Measurements from ENCODE around the gene PIGN. TPM values are rescaled to one million over a fixed set of nuclear protein-coding genes. Genes with fewer than 3 reads are reported as not detected.

Gene PIGN
- total RNA-seq, 2 experiments from 2014 or later: 24.9 to 28.1 TPM

DNA sequence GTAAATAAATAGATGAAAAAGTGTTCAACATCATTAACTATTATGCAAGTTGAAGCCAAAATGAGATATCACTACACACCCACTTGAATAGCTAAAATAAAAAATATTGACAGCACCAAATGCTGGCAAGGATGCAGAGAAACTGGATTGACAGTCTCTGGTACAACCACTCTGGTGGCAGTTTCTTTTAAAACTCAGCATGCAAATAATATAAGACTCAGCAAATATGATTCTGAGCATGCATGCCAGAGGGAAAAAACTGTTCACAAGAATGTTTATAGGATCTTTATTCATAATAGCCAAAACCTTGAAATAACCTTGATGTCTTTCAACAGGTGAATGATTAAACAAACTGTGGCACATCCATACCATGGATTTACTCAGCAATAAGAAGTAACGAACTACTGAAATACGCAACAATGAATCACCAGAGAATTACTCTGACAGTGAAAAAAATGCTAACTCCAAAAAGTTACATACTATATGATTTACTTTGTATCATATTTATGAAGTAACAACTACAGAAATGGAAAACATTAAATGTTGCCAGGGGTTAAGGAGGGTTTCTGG is 131.8 kb downstream of the PIGN start:
- ChIA-PET CTCF (no interaction called here), POLR2A (no interaction called here)

DNA sequence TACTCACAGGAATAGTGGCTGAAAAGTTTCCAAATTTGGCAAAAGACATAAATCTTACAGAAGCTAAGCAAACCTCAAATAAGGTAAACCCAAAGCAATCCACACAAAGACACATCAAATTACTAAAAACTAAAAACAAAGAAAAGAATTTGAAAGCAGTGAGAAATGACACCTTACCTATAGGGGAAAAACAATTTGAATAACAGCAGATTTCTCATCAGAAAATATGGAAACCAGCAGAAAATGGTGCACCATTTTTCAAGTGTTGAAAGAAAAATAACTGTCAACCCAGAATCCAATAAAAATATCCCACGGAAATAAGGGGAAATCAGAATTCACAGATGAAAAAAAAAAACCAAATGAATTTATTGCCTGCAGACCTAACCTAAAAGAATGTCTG is 138.6 kb downstream of the PIGN start:
- intact Hi-C loops (cut with micrococcal nuclease): no loop called here
- DNase-seq (no peak), ATAC-seq (no peak)
- no peak overlapping the region for H3K4me3 Mint-ChIP-seq
- POLR2A ChIA-PET: interaction anchor here (1.1 kb wide), 1 partner anchor 39 kb away, joined by 3 read pairs; no protein-coding TSS in a partner anchor
- no peak overlapping the region for H3K27ac Mint-ChIP-seq
- no peaks in the 10 kb centered on the region for H3K4me1 Mint-ChIP-seq (ENCODE audit: low read depth)
- peaks cover 9% of the 10 kb centered on the region for H3K36me3 Mint-ChIP-seq (ENCODE audit: low read depth)
- CTCF ChIA-PET: no interaction called here
- H3K9me3 Mint-ChIP-seq: peaks cover 10% of the 10 kb centered on the region
- H3K27me3 Mint-ChIP-seq: no peaks in the 10 kb centered on the region
- TF ChIP-seq, protein P1, sequence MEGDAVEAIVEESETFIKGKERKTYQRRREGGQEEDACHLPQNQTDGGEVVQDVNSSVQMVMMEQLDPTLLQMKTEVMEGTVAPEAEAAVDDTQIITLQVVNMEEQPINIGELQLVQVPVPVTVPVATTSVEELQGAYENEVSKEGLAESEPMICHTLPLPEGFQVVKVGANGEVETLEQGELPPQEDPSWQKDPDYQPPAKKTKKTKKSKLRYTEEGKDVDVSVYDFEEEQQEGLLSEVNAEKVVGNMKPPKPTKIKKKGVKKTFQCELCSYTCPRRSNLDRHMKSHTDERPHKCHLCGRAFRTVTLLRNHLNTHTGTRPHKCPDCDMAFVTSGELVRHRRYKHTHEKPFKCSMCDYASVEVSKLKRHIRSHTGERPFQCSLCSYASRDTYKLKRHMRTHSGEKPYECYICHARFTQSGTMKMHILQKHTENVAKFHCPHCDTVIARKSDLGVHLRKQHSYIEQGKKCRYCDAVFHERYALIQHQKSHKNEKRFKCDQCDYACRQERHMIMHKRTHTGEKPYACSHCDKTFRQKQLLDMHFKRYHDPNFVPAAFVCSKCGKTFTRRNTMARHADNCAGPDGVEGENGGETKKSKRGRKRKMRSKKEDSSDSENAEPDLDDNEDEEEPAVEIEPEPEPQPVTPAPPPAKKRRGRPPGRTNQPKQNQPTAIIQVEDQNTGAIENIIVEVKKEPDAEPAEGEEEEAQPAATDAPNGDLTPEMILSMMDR (IDR thresholded peaks at IDR 0.05): no peak

More for the DNA sequence above, 131.8 kb downstream of the PIGN start:
- intact Hi-C loops (cut with micrococcal nuclease): no loop called here
- ATAC-seq: no peak
- TF ChIP-seq, protein P1 (IDR thresholded peaks at IDR 0.05): no peak
- H3K36me3 Mint-ChIP-seq (ENCODE audit: low read depth): peaks cover 23% of the 10 kb centered on the region
- no peak overlapping the region for H3K4me3 Mint-ChIP-seq
- H3K9me3 Mint-ChIP-seq: peaks cover 7% of the 10 kb centered on the region
- H3K27me3 Mint-ChIP-seq: no peaks in the 10 kb centered on the region
- H3K4me1 Mint-ChIP-seq (ENCODE audit: low read depth): no peaks in the 10 kb centered on the region
- DNase-seq: no peak
- H3K27ac Mint-ChIP-seq: no peak overlapping the region

DNA sequence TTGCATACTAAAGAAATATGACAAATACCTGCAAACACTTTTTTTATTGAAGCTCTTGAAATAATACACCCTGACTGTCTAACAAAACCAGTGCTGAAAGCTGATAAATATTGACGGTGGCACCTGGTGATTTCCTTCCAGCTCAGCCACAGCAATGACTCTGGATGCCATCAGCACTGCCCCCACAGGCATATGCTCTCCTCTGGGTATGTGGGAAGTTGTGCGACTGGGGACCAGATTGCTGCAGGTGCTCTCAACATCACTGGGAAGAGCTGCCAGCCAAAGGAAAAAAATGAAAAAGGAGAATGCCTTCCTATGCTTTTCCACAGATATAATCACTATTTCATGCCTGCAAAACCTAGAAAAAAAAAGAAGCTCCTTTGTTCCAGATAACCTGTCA is 141.5 kb downstream of the PIGN start:
- intact Hi-C loops (cut with micrococcal nuclease): no loop called here
- no peaks in the 10 kb centered on the region for H3K4me1 Mint-ChIP-seq (ENCODE audit: low read depth)
- CTCF ChIA-PET: interaction anchor here (0.7 kb wide), 2 partner anchors 84 to 86 kb away, joined by 3 to 4 read pairs; no protein-coding TSS in a partner anchor
- no peak overlapping the region for H3K4me3 Mint-ChIP-seq
- POLR2A ChIA-PET: interaction anchor here (0.6 kb wide), 1 partner anchor 11 kb away, joined by 5 read pairs; no protein-coding TSS in a partner anchor
- TF ChIP-seq, protein P1 (IDR thresholded peaks at IDR 0.05): no peak
- H3K9me3 Mint-ChIP-seq: peaks cover 9% of the 10 kb centered on the region
- H3K27ac Mint-ChIP-seq: no peak overlapping the region
- no peak for ATAC-seq
- H3K27me3 Mint-ChIP-seq: no peaks in the 10 kb centered on the region
- no peak for DNase-seq
- H3K36me3 Mint-ChIP-seq (ENCODE audit: low read depth): peaks cover 8% of the 10 kb centered on the region

DNA sequence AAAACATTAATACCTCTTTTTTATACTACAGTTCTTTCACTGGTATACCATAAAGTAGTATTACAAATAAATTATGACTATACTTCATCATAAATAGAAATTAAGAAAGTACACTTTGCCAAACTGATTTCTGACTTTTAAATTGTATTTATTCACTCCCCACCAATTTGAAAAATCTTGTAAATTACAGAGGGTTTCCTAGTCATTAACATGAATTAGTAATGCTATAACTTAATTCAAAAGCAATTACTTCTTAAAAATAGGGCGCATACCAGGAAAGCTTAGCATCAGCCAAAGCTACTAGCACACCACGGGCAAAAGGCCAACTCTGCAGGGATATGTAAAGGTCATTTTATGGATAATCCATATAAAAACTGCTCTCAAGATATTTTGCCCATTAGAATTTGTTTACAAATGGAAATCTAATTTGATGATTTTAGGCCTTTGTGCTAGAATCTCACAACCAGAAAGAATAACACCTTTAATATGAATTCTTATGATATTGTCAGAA is 142.3 kb downstream of the PIGN start:
- no peak for DNase-seq
- TF ChIP-seq, protein P1 (IDR thresholded peaks at IDR 0.05): no peak
- H3K9me3 Mint-ChIP-seq: peaks cover 9% of the 10 kb centered on the region
- CTCF ChIA-PET: interaction anchor here (0.7 kb wide), 1 partner anchor 87 kb away, joined by 4 read pairs; no protein-coding TSS in a partner anchor
- no peak for ATAC-seq
- POLR2A ChIA-PET: no interaction called here
- H3K36me3 Mint-ChIP-seq (ENCODE audit: low read depth): peaks cover 8% of the 10 kb centered on the region
- intact Hi-C loops (cut with micrococcal nuclease): no loop called here
- no peaks in the 10 kb centered on the region for H3K4me1 Mint-ChIP-seq (ENCODE audit: low read depth)
- H3K27ac Mint-ChIP-seq: no peak overlapping the region
- H3K4me3 Mint-ChIP-seq: no peak overlapping the region
- H3K27me3 Mint-ChIP-seq: no peaks in the 10 kb centered on the region

DNA sequence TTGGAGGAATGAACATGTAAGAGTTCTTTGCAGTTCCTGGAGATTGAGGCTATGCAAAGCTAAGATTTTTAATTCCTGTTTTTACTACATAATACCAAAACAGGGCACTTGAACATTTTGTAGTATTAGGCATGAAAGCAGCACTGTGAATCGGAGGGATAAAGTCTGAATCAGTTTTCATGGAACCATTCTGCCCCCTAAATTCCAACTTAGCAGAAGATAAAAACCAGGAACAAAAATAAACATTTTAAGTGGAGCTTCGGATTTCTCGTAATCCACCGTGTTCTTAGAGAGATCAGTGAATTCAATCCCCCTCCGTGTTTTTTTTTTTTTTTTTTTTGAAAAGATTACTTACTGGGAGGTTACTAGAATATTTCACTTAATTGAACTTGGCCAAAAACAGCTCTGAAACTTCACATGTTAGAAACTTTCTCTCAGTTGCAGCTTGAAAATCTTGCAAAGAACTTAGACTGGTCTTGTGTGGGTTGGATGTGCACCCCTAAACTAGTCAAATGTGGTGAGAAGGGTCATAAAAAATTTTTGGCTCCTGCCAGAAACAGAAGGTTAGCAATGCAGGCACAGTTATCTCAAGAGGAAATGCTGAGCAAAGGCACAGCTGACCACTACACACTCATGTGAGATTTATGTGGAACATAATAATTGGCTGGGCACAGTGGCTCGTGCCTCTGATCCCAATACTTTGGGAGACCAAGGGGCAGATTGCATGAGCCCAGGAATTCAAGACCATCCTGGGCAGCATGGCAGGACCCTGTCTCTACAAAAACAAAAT is 148.7 kb downstream of the PIGN start:
- CTCF ChIA-PET: no interaction called here
- ATAC-seq (no peak), DNase-seq (no peak)
- peaks cover 6% of the 10 kb centered on the region for H3K4me1 Mint-ChIP-seq (ENCODE audit: low read depth)
- intact Hi-C loops (cut with micrococcal nuclease): no loop called here
- H3K4me3 Mint-ChIP-seq: no peak overlapping the region
- H3K27me3 Mint-ChIP-seq: no peaks in the 10 kb centered on the region
- no peak overlapping the region for H3K27ac Mint-ChIP-seq
- no peaks in the 10 kb centered on the region for H3K36me3 Mint-ChIP-seq (ENCODE audit: low read depth)
- POLR2A ChIA-PET: interaction anchor here (0.6 kb wide), 2 partner anchors 87 to 191 kb away, joined by 3 read pairs; no protein-coding TSS in a partner anchor
- TF ChIP-seq, protein P1 (IDR thresholded peaks at IDR 0.05): no peak
- no peaks in the 10 kb centered on the region for H3K9me3 Mint-ChIP-seq

Measured in activated CD8-positive, alpha-beta T cell treated with anti-CD3 and anti-CD28 coated beads for 36 hours (primary cell).